GM21737 (cell line): Measurements from ENCODE around the gene VIPAS39.
"Not testable (repeated sequence)": the region's sequence is repeated elsewhere in the genome, so short reads cannot be mapped to it uniquely, and the experiment has no call there.

Source experiments
- ATAC-seq: cut with Tn5 transposase; IDR thresholded peaks from one replicate; pipeline ENCODE4 v1.9.1; 2021; ENCODE audit warnings: mild to moderate bottlenecking, moderate library complexity; ENCODE audit not compliant: unreplicated experiment

The VIPAS39 gene

GRCh38 chr14:77470224-77470870 lies 12.9 kb upstream of the VIPAS39 start:
- no peak for ATAC-seq

GRCh38 chr14:77469539-77469938 lies 12.1 kb upstream of the VIPAS39 start:
- no peak for ATAC-seq

- ATAC-seq, result no peak
Observed at GRCh38 chr14:77469067-77469505, 11.7 kb upstream of the VIPAS39 start.

- no peak for ATAC-seq
Observed at GRCh38 chr14:77467801-77468200, 10.4 kb upstream of the VIPAS39 start.

GRCh38 chr14:77459072-77459723 lies 1.8 kb upstream of the VIPAS39 start:
- ATAC-seq, result no peak

GRCh38 chr14:77458249-77458950 lies 999 bp upstream of the VIPAS39 start:
- ATAC-seq, result peak; percentile 19

GRCh38 chr14:77457115-77457521 lies 283 bp downstream of the VIPAS39 start:
- ATAC-seq, result peak; percentile 7

- ATAC-seq, result no peak
Observed at GRCh38 chr14:77455966-77456640, 1.3 kb downstream of the VIPAS39 start.

GRCh38 chr14:77442196-77442595 lies 15.2 kb downstream of the VIPAS39 start:
- ATAC-seq, result no peak

- no peak for ATAC-seq
Observed at GRCh38 chr14:77439861-77440260, 17.5 kb downstream of the VIPAS39 start.

- ATAC-seq, result no peak
Observed at GRCh38 chr14:77438596-77438995, 18.8 kb downstream of the VIPAS39 start.

GRCh38 chr14:77436042-77436441 lies 21.4 kb downstream of the VIPAS39 start:
- no peak for ATAC-seq

- ATAC-seq, result no peak
Observed at GRCh38 chr14:77426396-77426795, 31.0 kb downstream of the VIPAS39 start.

GRCh38 chr14:77424862-77425261 lies 32.5 kb downstream of the VIPAS39 start:
- no peak for ATAC-seq

GRCh38 chr14:77423423-77423822 lies 34.0 kb downstream of the VIPAS39 start, which contains the start of gene NOXRED1:
TSS of gene NOXRED1 (minus strand) at chr14:77423523. CDS start at chr14:77422889, 634 bp downstream.
- no peak for ATAC-seq

- no peak for ATAC-seq
Observed at GRCh38 chr14:77421201-77421600, 36.2 kb downstream of the VIPAS39 start.

- ATAC-seq, result no peak
Observed at GRCh38 chr14:77416836-77417235, 40.6 kb downstream of the VIPAS39 start.

- not testable (repeated sequence) for ATAC-seq
Observed at GRCh38 chr14:77416098-77416497, 41.3 kb downstream of the VIPAS39 start.

- not testable (repeated sequence) for ATAC-seq
Observed at GRCh38 chr14:77415403-77416030, 41.9 kb downstream of the VIPAS39 start.

GRCh38 chr14:77409131-77409533 lies 48.3 kb downstream of the VIPAS39 start:
- no peak for ATAC-seq

GRCh38 chr14:77407158-77407557 lies 50.2 kb downstream of the VIPAS39 start:
- no peak for ATAC-seq
